Epithelial cell of proximal tubule (primary cell): ENCODE results near the gene VARS1. TPM values are rescaled to one million over a fixed set of nuclear protein-coding genes. Genes with fewer than 3 reads are reported as not detected.
A peak's percentile ranks its signal among the peaks of the same experiment; 100 is the strongest.

Source experiments
- DNase-seq: peaks from one replicate; pipeline ENCODE4 v3.0.0-alpha.2; 2011; ENCODE audit warnings: low read depth
- H3K4me3 ChIP-seq: 2 replicates; pipeline ENCODE4 v1.5.1; 2011; ENCODE audit warnings: low read depth, mild to moderate bottlenecking, low read length
- total RNA-seq: library from RNA; depleted of rRNA; stranded (reverse); fragments of >200 nt; gene quantifications from 2 replicates; pipeline ENCODE4 v1.2.3, GENCODE V29; 2015
- TF ChIP-seq, protein P1 (sequence below): conservative IDR thresholded peaks from 2 replicates; pipeline ENCODE4 v1.5.1; 2012; ENCODE audit warnings: low read depth, mild to moderate bottlenecking, low read length

Gene VARS1
- total RNA-seq, 1 donor from 2014 or later, result 113 TPM

DNA sequence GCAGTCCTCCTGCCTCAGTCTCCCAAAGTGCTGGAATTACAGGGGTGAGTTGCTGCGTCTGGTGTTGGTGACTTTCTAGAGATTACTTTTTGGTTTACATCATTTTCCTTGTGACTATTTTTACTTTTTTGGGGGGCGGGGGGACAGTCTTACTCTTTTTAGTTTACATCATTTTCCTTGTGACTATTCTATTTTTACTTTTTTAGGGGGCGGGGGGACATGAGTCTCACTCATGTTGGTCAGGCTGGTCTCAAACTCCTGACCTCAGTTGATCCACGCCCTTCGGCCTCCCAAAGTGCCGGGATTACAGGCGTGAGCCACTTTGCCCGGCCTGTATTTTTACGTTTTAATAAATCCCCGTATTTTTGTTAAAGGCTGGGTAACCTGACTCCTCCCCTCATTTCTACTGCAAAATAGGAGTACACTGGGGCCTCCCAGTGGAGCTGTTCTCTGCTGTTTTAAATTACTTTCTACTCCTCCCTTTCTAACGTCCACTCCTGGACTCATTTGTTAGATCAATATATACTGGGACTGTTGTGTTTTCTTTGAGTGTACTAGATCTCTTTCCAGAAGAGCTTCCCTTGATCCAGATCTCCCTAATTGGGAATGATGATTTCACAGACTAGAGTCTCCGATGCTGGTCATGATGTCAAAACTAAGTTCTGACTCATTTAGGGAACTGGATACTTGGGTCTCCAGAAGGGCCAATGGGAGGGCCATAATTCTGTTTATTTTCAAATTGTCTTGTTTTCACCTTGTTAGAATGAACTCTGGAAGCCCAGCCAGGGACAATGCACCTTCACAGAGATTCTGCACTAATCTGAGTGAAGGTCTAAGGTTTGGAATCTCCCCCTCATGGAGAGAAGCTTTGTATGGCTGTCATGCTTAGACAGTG, 41.2 kb upstream of the VARS1 start:
- TF ChIP-seq, protein P1, sequence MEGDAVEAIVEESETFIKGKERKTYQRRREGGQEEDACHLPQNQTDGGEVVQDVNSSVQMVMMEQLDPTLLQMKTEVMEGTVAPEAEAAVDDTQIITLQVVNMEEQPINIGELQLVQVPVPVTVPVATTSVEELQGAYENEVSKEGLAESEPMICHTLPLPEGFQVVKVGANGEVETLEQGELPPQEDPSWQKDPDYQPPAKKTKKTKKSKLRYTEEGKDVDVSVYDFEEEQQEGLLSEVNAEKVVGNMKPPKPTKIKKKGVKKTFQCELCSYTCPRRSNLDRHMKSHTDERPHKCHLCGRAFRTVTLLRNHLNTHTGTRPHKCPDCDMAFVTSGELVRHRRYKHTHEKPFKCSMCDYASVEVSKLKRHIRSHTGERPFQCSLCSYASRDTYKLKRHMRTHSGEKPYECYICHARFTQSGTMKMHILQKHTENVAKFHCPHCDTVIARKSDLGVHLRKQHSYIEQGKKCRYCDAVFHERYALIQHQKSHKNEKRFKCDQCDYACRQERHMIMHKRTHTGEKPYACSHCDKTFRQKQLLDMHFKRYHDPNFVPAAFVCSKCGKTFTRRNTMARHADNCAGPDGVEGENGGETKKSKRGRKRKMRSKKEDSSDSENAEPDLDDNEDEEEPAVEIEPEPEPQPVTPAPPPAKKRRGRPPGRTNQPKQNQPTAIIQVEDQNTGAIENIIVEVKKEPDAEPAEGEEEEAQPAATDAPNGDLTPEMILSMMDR, result peak; percentile 25
- DNase-seq, result no peak

DNA sequence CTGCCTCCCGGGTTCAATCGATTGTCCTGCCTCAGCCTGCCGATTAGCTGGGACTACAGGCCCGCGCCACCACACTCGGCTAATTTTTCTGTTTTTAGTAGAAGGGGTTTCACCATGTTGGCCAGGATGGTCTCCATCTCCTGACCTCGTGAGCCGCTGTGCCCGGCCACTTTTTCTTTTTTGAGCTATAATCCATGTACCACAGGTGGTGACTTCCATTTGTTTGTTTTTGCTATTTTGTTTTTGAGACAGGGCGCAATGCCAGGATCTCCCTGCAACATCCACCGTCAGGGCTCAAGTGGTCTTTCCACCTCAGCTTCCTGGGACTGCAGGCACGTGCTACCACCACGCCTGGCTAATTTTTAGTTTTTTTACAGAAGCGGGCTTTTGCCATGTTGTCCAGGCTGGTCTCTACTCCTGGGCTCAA, 40.5 kb upstream of the VARS1 start:
- TF ChIP-seq, protein P1, result no peak
- H3K4me3 ChIP-seq, result peak overlapping the region; percentile 88
- DNase-seq, result no peak

More for the DNA sequence above, 41.2 kb upstream of the VARS1 start:
- peak overlapping the region; percentile 88 for H3K4me3 ChIP-seq

- no peak for DNase-seq
- TF ChIP-seq, protein P1, result no peak
- peak overlapping the region; percentile 88 for H3K4me3 ChIP-seq
Measured at GRCh38 chr6:31834367-31835250, 39.1 kb upstream of the VARS1 start.

DNA sequence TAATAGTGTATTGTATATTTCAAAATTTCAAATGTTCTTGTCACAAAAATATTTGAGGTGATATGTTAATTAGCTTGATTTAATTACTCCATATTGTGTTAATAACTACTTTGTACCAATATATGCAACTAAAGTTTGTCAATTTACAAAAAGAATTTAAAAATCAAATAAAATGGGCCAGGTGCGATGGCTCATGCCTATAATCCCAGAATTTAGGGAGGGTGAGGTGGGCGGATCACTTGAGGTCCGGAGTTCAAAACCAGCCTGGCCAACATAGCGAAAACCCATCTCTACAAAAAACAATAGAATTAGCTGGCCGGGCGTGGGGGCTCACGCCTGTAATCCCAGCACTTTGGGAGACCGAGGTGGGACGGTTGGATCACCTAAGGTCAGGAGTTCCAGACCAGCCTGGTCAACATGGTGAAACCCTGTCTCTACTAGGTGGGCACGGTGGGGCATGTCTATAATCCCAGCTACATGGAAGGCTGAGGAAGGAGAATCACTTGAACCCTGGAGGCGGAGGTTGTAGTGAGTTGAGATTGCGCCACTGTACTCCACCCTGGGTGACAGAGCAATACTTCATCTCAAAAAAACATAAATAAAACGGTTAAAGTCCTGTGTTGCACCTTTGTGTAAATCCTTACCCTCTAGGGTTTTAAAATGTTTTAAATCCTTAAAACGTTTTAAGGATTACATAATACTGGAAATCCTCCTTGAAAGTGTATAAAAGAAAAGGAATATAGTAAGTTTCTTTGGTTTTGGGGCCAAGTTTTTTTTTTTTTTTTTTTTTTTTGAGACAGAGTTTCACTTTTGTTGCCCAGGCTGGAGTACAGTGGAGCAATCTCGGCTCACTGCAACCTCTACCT, 36.0 kb upstream of the VARS1 start:
- peak overlapping the region; percentile 88 for H3K4me3 ChIP-seq
- TF ChIP-seq, protein P1, result no peak
- no peak for DNase-seq

DNA sequence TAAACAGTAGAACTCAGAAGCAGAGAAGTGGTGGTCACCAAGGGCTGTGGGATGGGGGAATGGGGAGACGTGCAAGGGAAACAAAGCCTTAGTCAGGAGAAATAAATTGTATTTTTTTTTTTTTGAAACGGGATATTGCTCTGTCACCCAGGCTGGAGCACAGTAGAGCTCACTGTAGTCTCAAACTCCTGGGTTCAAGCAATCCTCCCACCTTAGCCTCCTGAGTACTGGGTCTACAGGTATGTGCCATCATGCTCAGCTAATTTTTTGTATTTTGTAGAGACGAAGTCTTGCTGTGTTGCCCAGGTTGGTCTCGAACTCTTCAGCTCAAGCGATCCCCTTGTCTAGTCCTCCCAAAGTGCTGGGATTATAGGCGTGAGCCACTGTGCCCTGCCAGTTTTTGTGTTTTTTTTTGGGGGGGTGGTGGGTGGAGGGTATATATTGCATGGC, 35.4 kb upstream of the VARS1 start:
- TF ChIP-seq, protein P1, result no peak
- H3K4me3 ChIP-seq, result peak overlapping the region; percentile 88
- no peak for DNase-seq

DNA sequence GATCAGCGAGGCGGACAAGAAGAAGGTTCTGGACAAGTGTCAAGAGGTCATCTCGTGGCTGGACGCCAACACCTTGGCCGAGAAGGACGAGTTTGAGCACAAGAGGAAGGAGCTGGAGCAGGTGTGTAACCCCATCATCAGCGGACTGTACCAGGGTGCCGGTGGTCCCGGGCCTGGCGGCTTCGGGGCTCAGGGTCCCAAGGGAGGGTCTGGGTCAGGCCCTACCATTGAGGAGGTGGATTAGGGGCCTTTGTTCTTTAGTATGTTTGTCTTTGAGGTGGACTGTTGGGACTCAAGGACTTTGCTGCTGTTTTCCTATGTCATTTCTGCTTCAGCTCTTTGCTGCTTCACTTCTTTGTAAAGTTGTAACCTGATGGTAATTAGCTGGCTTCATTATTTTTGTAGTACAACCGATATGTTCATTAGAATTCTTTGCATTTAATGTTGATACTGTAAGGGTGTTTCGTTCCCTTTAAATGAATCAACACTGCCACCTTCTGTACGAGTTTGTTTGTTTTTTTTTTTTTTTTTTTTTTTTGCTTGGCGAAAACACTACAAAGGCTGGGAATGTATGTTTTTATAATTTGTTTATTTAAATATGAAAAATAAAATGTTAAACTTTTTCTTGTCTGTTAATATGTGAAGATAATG, 34.2 kb upstream of the VARS1 start:
- H3K4me3 ChIP-seq, result peak overlapping the region; percentile 88
- no peak for DNase-seq
- TF ChIP-seq, protein P1, result peak; percentile 50
